Left colon (tissue), 2 donors: ENCODE measurements around the gene GDPD5. TPM values are rescaled to one million over a fixed set of nuclear protein-coding genes. Genes with fewer than 3 reads are reported as not detected.

Experiments
- ATAC-seq: fragments of 200-7000 bp; cut with Tn5 transposase; one replicate; pipeline ENCODE4 v1.9.1; 2020; ENCODE audit warnings: mild to moderate bottlenecking, moderate library complexity
- DNase-seq, 2 donors: peaks; one replicate each; pipeline ENCODE4 v3.0.0-alpha.2; 2020
- intact Hi-C, 2 donors: fragments of 100-400 bp; cut with DNase I in 1 of 2; cut with micrococcal nuclease in 1 of 2; formaldehyde crosslinking; loops; one replicate each; pipeline versions ENCODE4 v1.11.2 to v1.14.0; 2022; cut with DNase I, micrococcal nuclease
- total RNA-seq, 2 donors: library from RNA; stranded (reverse); fragmentation: NEBNext Ultra II Directional; extraction: Animal tissue kit (Norgen Biotek cat#: 25700); gene quantifications; one replicate each; pipeline ENCODE4 v1.2.1, GENCODE V29; 2021
- donor health status: DM: no; HTN: no; CAD: no.
- donor health status: DM: yes; HTN: yes; CAD: no.

Gene GDPD5
- total RNA-seq, 2 donors from 2014 or later: 3.3 to 4.0 TPM

DNA sequence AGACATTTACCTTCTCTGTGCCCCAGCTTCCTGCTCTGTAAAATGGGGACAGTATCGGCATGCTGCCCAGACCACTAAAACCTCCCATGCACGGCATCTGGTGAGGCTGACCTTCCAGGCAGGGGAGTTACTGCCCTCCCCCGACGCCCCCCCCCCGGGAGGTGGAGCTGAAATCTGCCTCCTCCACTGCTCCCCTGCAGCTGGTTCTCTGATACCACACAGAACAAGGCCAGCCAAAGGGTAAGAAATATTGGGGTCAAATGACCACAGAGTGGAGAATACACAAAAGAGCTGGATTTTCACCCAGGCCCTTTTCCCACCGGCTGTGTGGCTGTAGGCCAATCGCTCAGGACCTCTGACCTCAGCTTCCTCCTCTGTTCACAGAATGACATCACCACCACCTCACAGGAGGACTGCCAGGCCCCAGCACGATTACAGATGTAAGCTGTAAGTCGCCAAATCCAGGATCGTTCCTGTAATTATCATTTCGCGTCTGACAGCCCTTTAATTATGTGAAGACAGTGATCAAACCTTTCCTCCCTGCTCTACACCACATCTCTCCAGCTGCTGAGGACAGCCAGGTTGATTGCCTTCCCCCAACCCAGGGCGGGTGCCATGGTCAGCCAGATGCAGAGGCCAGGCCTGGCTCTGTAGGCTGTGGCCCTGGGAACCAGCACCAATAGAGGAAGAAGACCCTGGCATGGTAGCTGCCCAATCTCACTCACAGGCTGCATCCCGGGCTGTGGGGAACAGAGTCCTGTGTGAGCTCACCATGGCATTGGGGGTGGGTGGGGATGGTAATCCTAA lies 57.0 kb downstream of the GDPD5 start:
- no peak for ATAC-seq
- no peak for DNase-seq
- intact Hi-C loops: no loop called here

DNA sequence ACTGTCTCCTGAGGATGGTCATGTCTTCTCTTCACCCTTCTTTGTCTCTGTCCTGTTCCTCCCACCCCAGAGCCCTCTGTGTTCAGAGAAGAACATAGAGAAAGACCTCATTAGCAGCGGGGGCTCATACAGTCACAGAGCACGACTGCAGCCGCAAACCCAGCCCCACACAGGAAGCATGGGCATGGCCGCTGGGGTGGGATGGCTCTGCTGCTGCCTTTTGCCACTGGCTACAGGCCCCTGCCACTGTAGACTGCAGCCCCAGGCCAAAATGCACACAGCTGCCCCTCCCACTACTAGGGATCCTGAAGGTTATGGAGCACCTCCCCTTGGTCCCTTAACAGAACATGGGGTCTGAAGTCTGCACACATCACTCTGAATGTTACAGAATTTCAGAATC lies 57.9 kb downstream of the GDPD5 start:
- intact Hi-C loops: no loop called here
- no peak for DNase-seq
- no peak for ATAC-seq

DNA sequence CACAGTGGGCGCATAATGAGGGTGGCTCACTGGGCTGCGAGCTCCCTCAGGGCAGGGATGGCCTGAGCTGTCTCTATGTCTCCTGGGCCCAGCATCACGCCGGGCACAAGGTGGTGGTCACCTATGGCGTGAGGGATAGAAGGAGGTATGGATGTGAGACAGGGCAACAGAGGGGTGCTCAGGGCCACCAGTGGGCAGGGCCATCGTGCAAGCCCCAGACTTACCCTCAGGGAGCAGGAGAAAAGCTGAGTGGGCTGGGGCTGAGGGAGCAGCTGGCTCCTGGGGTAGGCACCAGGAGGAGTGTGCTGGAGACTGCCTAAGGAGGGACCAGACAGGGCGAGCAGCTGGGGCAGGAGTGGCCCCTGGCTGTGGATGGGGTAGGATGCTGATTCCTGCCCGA lies 58.4 kb downstream of the GDPD5 start:
- no peak for DNase-seq
- intact Hi-C loops: no loop called here
- no peak for ATAC-seq

DNA sequence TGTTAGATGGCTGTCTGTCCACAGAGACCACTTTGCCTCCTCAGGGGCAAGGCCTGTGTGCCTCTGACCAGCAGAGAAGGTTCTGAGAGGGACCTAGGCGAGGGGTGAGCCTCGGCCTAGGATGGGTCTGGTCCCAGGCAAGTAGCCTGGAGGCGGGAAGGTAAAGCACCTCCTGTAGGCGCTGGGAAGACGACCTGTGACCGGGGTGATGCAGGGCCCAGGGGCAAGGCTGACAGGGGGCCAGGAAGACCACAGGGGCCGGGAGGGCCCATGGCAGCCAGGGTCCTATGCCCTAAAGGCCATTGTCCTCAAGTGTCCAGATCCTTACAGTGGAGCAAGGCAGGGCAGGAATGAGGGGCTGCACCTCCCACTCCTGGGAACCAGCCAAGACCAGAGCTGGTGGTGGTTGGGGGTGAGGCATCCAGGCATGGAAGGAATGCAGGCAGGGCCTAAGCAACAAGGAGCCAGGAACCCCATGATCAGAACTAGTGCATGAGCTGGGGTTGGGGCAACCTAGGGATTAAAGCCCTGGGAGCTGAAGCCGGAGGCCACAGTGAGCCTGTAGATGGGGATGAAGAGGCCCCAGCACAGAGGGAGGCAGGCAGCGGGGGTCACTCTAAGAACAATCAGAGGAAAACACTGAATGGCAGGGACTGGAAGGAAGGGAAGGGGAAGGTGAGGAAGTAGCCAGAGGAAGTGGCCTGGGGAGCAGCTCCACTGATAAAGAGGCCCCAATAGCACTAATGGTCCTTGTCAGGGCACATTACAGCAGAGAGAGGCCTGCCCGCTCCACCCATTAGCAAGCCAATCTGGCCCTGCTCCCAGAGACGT lies 59.8 kb downstream of the GDPD5 start:
- intact Hi-C loops: no loop called here

DNA sequence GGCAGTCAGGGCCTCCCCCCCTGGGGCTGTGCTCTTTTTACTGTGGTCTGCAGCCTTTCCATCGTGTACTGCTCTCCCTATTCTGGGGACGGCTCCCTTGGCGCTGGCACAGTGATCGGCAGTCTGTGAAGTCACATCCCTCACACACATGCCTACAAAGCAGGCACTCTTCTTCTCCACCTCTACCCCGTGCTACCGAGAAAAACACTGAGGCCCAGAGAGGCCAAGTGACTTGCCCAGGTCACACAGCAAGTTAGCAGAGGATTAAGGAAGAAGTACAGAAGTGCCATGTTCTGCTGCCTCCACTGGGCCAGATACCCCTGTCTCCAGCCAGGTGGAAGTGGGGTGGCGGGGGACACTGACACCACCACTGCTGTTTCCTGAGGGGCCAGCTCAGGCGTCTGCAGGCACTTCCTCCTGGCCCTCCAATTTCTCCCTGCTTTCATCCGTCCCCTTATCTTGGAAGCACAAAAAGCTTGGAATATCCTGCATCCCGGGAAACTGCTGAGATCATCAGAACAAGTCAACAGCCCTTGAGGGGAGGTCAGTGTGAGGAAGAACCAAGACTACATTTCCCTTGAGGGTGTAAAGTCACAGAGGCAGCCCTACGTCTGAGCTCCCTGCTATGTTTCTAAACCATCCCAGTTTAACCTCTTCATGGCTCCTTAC lies 62.5 kb downstream of the GDPD5 start:
- no peak for DNase-seq
- ATAC-seq: no peak

More for the DNA sequence above, 59.8 kb downstream of the GDPD5 start:
- no peak for DNase-seq
- no peak for ATAC-seq

DNA sequence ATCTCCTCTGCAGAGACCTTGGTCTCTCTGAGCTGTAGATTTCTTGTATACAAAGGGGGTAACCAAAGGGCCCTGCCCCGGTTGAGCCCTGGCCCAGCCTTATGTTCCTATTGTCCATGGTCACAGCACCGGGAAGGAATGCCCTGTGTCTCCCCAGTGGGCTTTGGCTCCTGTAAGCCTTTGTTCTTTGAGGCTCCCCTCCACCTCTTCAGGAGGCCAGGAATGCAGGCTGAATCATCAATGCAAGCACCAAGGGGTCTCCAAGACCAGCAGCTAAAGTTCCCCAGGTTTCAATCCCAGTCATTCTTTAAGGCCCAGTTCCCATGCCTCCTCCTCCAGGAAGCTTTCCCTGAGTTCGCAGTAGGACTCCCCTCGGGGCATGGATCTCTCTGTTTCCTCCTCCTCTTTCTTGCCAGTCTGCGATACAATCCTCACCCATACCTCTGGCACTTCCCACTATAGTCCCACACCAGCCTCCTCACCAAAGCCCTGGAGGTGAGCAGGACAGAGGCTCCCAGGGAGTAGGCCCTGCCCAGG lies 63.6 kb downstream of the GDPD5 start:
- DNase-seq: no peak
- intact Hi-C loops: no loop called here
- ATAC-seq: no peak

More for the DNA sequence above, 62.5 kb downstream of the GDPD5 start:
- intact Hi-C loops: no loop called here

DNA sequence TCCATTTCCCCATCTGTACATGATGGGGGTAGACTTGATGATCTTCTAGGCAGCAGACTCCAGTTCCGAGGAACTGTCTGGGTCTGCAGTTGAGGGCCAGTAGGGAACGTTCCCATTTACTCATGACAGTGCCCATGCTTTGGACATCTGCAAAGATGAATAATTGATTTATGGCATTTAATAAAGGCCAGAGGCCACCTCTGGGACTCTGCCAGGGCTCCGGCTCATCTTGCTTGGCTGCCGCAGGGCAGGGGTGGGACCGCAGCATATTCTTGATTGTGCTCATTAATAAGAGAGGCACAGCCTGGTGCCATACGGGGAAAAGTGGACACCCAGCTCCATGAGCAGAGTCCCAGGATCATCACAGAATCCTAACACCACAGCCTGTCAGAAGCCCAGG lies 64.6 kb downstream of the GDPD5 start:
- DNase-seq (no peak), ATAC-seq (no peak)
- intact Hi-C loops: no loop called here

DNA sequence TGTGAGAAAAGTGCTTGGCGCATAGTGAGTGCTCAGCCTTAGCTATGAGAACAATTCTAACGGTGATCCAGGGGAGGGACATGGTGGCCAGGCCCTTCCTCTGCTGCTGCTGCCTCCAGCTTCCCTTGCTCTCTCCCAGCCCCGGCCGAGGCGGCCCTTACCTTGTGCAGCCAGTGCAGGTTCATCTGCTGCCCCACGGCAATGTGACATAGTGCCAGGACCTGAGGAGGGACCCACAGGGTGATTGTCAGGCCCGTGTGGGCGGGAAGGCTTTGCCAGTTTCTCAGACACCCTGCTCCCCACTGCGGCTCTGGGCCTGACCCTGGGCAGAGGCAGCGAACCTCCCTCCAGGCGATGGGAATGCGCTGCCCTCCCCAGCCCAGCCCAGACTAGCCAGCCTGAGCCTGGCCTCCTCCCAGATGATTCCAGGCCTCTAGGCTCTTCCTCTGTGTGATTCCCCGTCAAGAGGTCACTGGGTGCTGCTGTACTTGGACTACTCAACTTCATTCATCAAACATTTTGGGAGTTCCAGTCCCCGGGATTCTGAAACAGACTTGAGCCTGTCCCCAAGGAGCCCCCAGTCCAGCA lies 69.1 kb downstream of the GDPD5 start:
- no peak for DNase-seq
- ATAC-seq: no peak
- intact Hi-C loops: no loop called here

DNA sequence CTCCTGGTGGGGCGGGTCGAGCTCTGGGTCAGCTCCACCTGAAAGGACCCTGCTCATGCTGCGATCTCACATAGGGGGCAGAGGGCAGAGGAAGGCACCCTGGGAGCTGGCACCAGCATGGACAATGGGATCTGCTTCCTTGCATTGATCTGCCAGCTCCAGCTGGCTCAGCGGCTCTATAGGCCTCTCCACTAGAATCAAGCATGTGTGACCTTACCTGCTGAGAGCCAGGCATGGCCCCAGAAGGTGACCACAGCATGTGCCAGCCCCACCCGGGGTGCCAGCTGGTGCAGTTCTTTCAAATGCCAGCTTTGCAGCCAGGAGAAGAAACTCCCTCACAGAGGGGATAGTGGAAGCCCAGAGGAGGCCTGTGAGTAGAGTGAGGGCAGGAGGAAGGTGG lies 70.8 kb downstream of the GDPD5 start:
- no peak for DNase-seq
- intact Hi-C loops: no loop called here
- no peak for ATAC-seq

DNA sequence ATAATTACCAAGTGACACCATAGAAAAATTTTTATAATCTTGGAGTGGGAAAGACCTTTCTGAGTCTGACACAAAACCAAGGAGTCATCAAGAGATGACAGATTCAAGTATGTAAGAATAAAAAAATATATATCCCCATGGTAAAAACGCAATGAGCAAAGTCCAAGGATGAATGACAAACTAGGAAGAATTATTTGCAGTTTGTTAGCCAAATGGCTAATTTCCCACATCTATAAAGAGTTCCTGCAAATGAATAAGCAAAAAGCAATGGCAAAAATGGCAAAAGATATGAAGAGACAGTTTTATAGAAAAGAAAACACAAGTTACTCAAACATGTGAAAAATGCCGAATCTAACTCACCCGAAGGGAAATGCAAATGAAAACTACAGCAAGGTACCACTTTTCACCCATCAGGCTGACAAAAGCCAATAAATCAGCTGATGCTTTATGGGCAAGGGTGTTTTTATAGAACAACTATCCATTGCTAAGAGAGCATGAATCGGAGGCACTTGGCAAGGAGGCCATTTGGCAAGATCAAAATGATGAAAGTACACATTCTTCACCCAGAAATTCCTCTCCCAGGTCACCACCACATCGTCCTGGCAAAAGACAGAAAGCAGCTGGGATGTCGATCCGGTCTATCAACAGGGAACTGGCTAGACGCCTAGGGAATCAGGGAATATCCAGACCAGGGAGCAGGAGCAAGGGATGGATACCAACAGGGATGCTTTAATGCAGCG lies 71.7 kb downstream of the GDPD5 start:
- ATAC-seq (no peak), DNase-seq (no peak)
- intact Hi-C loops: no loop called here

DNA sequence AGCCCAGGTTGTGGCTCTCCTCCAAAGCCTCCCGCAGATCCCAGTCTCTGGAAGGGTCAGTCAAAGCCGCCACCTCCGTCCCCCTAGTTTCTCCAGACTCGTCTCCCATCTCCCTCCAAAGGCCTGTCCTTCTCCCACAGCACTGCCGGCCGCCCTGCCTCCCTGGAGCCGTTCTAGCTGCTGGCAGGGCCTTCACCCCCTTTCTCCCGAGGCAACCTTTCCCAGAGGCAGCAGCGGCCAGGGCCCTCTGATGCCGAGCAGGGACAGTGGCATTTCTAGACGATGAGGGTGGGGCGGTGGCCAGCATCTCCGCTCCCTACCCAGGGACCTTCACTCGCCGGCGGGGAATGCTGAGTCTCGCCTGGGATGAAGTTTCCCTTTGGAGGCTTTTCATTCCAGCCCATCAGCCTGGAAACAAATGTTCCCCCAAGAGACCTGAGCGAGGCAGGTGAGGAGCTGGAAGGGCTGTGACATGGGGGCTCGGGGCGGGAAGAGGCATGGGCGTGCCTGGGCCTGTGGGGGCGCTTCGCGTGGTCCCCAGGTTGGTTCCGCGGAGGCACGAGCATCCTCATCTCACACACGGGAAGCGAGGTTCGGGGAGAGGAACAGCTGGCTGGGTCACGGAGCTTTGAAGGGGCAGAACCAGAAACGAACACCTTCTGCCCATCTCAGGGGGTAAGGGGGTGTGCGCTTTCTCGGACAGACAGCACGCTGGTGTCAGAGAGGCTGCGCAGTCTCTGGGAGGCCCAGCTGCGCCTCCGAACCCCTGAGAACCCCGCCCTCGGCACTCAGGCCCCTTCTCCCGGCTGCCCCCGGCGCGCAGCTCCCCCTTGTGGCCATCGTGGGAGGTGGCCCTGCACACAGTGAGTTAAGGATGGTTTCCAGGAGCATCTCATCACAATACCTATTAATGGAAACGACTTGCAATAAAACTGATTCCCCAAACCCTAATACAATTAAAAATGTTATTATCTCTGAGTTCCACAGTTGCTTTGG lies 74.6 kb downstream of the GDPD5 start:
- ATAC-seq (no peak), DNase-seq (no peak)
- intact Hi-C loops: no loop called here

DNA sequence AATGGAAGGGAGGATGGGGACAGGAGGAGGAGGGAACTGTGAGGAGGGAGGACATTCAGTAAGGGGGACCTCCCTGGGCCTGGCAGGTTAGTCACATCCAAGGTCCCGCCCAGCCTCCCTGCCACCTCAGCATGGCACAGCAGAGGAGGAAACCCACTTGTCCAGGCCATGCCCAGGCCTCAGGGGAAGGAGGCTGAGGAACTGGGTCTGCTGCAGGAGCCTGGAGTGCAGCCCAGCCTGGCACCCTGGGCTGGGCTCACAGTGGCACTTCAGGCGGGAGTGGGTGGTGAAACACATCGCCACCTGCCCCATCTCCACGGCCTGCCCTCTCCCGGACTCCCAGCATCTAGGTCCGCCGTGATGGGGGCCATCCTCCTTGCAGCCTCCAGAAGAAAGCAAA lies 75.5 kb downstream of the GDPD5 start:
- ATAC-seq: no peak
- DNase-seq: no peak
- intact Hi-C loops: no loop called here

DNA sequence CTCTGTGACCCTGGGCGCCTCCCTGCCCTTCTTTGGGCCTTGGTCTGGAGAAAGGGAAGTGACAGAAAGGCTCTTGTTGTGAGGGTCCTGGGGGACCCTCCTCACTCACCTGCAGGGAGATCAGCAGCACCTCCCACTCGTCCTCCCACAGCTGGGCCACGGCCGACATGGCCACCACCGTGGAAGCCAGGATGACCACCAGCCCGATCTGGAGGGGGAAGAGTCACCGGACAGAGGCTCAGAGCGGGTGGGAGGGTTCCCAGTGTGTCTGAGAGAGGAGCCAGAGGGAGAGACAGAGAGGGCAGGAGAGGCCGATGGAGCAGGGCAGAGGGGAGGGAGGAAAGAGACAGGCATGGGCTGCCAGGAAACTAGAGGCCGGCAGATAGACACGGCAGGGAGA lies 76.0 kb downstream of the GDPD5 start:
- ATAC-seq (no peak), DNase-seq (no peak)
- intact Hi-C loops: loop anchor here in 1 of 2 donors (5.0 kb wide), 1 partner anchor 83 kb away; no protein-coding TSS in a partner anchor

DNA sequence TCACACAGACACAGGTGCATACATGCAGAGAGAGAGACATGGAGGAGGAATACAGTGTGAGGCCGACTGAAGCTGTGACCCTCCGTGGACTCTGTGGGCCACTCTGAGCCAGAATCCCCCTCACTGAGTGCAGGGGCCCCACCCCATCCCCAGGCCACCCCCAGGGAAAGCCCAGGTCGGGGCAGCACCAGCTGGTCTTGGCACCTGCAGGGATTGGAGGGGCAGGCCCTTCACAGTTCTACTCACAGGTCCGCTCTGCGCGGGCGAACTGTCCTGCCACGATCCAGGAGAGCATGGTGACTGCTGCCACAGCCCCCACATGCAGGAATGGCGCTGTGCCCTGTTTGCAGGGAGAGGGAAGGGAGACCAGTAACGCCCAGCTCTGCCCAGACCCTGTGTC lies 76.5 kb downstream of the GDPD5 start:
- ATAC-seq (no peak), DNase-seq (no peak)
- intact Hi-C loops: loop anchor here in 1 of 2 donors (5.0 kb wide), 1 partner anchor 83 kb away; no protein-coding TSS in a partner anchor

DNA sequence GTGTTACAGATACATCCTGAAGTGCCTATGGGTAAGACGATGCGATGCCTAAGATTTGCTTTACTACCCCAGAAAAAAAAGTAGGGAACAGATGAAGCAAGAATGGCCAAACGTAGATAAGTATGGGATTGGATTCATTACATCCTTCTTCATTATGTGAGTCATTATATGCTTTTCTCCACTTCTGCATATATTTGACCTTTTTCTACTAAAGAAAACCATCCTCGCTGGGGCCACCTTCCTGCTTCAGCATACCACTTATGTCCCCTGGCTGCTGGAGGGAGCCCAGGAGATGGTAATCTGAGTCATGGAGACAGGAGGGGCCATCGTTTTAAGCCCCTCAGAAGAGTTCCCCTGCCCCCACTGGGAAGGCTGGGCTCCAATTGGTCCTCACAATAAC lies 78.3 kb downstream of the GDPD5 start:
- no peak for ATAC-seq
- no peak for DNase-seq
- intact Hi-C loops: loop anchor here in 1 of 2 donors (5.0 kb wide), 1 partner anchor 85 kb away; no protein-coding TSS in a partner anchor

DNA sequence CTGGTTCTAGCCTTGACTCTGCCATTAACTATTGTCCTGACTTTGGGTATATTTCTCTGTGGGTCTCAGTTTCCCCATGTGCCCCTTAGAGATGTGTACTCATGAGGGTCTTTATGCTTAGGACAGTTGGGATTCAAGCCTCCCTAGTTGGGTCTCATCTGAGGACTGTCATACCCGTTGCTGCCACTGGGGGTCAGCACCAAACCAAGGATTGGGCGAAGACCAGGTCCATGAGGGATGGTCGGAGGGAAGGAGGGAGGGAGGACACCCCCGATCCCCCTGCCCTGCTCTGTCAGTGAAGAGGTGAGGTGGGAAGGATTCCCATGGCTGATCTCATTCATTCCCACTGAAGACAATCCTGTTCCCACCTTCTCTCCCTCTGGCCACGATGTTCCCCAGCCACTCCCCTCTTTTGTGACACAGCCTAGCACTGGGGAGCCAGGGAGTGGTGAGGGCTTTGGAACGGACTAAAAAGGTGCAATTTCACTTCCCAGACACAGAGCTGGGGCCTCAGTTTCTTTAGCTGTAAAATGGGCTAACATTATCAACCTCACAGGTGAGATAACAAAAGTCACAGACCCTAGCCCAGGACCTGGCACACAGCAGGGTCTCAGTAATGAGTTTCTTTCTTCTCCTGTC lies 80.3 kb downstream of the GDPD5 start:
- ATAC-seq: peak; percentile 81
- intact Hi-C loops: loop anchor here in 1 of 2 donors (5.0 kb wide), 1 partner anchor 87 kb away; no protein-coding TSS in a partner anchor

More for the DNA sequence above, 80.3 kb downstream of the GDPD5 start:
- peak in 1 of 2 donors; percentile 81 for DNase-seq
